Muscle of back (tissue), 11 donors: ENCODE data around the gene PAM16. TPM values are rescaled to one million over a fixed set of nuclear protein-coding genes. Genes with fewer than 3 reads are reported as not detected.

Experiments
- DNase-seq, 3 donors: peaks; one replicate each; pipeline versions ENCODE4 v3.0.0 to v3.0.0-alpha.2; 2013
- polyA plus RNA-seq, 10 donors: library from polyadenylated mRNA; unstranded; fragments of 120-200 nt; gene quantifications; one replicate each; pipeline ENCODE4 v1.2.1, GENCODE V29; 2013; ENCODE audit not compliant: insufficient read length in 10 of 10

Gene PAM16
- polyA plus RNA-seq, 10 donors: 20.4 to 31.1 (median 22.2) TPM

DNA sequence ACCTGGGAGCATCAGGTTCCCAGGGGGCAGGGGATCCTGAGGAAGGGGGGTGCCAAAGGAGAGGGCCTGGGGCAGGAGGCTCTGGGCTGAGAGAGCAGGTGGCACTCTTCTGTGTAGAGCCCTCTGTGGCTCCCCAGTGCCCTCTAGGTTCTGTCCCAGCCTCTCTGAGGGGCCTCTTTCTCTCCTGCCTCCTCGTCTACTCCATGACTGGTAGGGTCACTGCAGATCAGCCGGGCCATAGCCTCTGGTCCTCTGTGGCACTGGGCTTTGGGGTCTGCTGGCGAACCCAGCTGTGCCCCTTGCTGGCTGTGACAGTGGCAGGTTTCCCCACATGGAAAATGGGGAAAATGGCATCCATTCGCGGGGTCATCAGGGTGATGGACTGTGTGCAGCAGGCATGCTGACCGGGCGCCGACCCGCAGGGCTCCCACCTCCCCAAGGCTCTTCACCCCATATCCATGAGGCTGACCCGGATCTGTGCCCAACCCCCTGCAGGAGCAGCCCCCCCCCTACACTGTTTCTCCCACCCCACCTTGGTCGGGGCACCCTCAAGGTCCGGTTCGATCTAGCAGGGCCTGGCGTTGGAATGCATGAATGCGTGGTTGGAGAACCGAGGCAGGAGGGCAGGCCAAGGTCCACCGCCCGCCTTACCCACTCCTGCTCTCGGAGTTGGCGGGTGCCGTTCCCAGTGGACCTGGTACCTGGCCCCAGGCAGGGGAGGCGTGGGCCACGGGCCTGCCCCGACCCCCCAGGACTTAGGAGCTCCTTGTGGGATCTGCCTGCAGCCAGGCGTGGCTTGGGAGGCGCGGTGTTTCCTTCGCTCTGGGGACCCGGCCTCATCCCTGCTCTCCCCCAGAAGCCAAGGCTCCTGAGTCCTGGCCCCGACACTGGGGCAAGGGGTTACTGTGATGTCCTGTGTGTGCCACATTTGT lies 28.7 kb downstream of the PAM16 start:
- no peak for DNase-seq

DNA sequence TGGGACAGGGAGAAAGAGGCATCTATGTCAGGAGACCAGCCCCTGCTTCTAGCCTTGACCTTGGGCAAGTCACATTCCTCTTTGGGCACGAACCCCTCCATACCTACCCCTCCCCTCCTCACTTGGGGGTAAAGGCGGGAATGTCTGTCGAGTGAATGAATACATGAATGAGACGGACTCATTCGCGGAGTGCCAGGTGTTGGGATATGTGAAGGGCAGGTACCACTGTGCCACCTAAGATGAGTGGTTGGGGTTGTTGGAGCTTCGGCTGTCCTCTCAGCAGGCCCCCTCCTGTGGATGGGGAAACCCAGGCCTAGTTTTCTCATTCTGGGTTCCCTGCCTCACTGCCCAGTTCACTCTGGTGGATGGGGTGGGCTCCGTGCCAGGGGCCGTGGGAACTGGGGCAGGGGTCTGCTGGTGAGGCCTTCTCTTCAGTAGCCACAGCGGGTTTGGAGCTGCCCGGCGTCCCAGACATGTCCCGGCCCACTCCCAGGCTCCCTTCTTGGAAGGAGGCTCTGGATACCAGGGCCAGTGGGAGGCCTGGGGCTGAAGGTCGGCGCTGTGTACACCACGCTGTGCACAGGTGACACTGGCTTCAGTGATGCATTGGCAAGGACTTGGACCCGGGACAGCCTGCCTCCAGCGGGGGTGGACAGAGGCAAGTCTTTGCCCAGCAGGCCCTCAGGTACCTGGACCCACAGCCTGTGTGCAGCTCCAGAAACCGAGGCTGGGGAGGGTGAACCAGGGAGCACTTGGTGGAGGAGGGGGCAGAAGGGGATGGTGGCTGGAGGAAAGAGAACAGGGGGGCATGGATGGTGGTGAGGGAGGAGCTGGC lies 29.6 kb downstream of the PAM16 start:
- no peak for DNase-seq

DNA sequence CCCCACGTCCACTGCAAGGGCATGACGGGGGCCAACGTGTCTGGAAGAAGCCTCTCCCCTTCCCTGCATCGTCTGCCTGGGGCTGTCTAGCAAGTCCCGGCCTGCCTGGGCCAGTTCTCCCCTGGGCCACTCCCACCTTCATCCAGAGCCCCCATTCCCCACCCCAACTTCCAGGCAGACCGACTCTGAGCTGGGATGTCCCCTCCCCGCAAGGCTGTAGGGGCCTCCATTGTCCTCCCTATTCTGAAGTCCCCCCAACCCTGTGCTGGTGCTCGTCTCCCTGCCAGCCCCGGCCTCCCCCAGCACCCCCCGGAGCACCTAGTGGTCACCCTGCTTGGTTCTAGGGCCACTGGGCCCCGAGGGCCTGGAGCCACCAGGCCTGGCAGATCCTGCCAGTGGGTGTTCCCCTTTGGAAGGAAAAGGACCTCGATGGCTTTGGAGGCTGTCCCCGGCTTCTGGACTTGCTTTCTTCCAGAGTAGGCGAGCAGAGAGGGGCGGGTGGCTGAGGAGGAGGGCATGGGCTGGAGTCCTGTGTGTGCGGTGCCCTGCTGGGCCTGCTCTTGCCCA lies 30.5 kb downstream of the PAM16 start:
- DNase-seq: no peak

DNA sequence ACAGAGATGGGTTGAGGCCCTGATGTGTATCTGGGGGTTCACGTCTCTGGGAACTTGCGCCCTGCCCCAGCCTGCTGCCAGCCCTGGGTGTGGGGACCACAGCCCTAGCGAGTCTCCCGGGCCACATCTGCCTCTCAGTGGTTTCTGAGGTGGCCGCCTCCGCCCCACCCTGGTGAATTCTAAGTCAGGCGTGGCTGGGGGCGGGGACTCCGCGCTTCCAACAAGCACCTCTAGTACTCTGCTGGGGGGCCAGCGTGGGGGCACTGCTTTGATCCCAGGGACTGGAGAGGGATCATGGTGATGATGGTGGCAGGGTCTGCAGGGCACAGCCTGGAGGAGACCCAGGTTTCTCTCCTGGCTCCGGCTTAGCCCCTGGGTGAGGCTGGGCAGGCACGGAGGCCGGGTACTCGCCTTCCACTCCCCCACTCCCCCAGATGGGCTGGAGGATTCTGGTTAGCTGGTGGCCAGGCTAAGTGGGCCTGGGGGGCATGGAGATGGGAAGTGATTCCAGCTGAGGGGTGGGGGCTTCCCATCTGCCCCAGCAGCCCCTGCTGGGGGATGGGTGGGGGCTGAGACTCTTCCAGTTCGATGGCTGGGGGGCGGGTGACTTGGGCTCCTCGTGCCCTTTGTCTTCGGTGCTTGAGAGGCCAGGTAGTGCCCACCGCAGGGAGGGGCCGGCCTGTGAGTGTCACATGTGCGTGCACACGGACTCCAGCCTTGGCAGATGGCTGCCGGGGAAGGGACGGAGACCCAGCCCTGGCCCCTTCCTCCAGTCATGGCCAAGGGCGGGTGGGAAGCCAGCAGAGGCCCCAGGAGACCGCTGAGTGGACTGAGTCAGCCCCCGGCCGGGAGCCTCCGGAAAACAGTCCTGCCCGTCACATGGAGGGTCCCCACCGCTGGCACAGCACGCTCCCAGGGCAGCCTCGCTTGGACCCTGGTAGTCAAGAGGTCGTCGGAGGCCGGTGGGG lies 31.4 kb downstream of the PAM16 start:
- peak in 1 of 3 donors; percentile 66 for DNase-seq

DNA sequence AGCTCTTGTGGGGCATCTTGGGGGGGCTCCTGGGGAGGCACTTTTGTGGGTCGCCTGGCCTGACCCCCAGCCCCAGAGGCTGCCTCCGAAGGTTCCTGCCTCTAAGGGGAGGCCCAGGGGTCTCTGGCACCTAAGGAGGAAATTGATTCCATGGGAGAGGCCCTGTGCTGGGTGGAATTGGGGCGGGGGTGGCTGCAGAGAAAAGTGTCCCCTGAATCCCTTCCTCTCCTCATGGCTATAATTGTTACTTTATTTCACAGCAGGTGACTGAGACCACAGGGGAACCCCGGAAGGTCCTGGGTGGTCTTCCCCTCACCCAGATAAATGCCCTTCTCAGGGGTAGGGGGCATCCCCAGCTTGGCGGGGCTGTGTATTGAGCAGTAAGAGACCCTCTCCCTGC lies 32.2 kb downstream of the PAM16 start:
- DNase-seq: no peak

DNA sequence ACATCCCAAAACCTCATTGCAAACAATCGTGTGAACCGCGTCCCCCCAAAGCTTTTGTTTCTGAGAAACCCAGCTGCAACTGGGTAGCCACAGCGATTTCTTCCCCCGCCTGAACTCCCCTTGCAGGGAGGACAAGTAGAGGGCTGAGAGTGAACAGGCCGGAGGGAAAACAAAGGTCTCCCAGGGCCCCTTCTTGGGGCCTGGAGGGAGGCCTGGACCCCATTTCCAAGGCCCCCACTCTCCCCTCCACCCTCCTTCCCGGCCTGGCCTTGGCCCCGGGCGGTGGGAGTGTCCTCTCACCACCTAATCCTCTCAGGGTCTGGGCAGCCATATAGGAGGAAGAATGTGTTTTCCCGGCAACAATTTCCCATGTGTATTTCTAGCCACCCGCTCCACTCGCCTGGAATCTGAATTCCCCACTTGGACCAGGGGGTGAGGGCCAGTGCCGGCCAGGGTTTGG lies 32.6 kb downstream of the PAM16 start:
- no peak for DNase-seq

DNA sequence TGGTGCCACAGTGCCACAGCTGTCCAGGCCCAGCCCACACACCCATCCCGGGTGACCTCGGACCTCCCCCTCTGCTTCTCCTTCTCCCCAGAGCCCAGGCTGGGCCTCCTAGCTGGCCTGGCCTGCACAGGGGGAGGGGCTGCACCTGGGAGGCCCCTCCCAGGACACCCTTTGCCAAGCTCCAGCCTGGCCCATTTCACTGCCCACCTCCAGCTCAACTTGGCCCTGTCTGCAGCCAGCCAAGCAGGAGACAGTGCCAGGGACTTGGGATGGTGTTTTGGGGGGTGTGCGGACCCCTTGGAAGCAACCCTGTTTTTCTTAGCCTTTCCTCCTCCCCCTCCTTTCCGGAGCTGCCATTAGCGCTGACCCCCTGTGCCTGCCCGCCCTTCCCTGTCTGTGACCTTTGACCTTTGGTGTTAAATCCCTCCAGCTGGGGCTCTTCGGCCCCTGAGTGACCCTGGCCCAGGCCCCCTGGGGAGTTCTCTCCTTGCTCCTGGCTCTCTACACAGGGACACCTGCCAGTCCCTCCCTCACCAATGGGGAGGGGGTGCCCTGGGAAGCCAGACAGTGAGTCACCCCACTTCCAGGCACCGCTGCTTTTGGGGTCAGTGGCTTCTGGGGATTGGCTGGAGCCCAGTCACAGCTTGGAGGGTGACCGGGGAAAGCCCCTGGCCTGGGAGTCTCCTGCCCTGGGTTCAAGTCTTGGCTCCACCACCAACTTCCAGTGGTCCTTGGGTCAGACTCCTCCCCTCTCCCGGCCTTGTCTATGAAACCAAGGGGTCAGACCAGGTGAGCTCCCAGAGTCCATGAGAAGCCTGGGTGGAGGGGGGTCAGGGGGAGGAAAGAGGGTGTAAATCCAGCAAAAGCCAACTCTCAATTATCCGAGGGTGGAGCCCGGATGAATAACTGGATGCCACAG lies 33.3 kb downstream of the PAM16 start:
- DNase-seq: no peak

DNA sequence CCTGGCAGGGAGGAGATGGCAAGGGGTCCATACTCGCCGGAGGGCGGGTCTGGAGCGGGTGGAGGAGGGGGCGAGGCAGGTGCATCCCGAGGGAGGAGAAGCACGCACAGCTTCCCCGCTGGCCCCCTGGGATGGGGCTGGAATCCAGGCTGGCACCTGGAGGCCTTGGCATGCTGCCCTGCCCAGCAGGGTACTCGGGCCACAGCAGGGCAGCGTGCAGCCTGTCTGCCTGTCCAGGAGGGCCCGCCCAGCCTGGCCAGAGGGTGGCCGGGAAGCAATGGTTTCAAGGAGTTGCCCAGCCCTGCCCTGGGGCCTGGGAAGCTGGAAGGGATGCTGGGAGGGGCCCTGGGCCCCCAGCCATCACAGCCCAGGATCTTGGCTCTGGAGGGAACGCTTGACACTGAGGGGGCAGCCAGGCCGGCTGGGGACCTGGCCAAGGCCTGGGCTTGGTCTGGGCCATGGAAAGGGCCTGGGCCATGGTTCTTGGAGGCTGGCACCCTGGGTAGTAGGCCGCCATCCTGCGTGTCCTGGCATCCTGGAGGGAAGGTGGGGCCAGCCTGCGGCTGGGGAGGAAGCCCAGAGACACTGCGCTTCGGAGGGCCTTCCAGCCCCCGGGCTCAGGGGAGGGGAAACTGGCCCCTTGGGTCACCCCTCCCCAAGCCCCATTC lies 34.1 kb downstream of the PAM16 start:
- DNase-seq: peak in 1 of 3 donors; percentile 72

DNA sequence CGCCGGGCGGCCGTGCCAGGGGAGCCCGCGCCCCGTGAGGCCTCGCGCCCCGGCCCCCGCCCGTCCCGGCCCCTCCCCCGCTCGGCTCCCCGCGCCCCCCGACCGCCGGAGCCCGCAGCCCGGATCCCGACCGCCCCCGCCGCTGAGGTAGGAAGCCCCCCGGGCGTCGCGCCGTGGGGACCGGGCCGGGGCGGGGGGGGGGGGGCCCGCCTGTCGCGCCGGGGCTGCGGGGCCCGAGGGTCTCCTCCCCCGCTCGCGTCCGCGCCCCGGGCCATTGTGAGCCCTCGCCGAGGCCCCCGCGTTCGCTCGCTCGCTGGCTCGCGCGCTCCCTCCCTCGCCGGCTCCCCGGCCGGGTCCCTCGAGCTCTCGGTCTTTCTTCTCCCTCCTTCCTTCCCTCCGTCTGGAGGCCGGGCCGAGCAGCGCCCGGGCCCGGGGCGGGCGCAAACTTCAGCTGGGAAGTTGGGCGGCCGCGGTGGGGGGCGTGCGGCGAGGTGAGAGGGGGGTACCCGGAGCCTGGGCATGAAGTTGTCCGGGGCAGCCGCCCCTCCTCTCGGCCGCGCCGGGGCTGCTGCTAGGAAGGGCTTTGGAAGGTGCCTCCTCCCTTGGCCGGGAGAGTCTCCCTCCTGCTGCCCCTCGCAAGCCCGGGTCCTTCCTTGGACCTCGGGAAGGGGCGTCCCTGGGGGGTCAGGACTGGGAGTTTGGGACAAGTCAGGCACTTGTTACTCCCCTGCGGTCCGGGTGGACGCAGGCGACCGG lies 34.8 kb downstream of the PAM16 start:
- peak in 1 of 3 donors; percentile 68 for DNase-seq

DNA sequence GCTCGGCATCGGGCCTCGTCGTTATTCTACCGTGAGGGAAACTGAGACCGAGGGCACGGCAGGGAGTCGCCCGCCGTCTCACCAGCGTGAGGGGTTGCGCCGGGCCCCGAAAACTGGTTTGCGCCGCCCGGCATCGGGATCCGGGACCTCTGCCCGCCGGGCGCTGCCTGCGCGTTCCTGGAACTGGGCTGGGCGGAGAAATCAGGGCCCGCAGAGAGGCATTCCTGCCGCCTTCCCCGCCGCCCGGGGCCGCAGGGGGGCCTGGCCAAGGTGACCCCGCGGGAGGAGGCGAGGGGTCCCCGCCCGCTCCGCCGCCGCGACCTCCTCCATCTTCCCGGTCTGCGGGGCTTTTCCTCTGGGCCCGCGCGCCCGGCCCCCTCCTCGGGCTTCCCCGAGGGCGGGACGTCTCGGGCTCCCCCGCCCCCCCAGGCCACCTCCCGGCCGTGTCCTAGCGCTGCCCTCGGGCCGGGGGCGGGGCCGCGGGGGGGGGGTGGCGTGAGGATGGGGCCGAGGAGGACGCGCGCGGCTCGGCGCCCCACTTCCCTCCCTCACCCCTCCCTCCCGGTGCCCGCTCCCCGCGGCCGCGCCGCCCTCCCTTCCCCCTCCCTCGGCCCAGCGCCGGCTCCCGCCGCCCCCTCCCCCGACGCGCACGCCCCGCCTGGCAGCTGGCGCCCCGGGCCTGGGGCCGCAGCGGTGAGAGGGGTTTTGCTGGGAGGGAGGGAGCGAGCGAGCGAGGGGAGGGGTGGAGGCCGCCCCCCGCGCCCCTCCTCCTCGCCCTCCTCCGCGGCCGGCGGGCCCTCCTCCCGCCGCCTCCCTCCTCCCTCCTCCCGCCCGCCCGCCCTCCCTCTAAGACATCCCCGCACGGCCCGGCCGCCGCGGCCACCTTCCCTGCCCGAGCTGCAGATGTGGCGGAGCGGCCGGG lies 35.7 kb downstream of the PAM16 start, which contains the start of gene GLIS2:
TSS of gene GLIS2 (plus strand) at position 882 of the 922 bp plus-strand sequence. CDS start 16,214 bp downstream, outside the sequence.
- peak; percentile 82 to 93 (median 87) for DNase-seq

DNA sequence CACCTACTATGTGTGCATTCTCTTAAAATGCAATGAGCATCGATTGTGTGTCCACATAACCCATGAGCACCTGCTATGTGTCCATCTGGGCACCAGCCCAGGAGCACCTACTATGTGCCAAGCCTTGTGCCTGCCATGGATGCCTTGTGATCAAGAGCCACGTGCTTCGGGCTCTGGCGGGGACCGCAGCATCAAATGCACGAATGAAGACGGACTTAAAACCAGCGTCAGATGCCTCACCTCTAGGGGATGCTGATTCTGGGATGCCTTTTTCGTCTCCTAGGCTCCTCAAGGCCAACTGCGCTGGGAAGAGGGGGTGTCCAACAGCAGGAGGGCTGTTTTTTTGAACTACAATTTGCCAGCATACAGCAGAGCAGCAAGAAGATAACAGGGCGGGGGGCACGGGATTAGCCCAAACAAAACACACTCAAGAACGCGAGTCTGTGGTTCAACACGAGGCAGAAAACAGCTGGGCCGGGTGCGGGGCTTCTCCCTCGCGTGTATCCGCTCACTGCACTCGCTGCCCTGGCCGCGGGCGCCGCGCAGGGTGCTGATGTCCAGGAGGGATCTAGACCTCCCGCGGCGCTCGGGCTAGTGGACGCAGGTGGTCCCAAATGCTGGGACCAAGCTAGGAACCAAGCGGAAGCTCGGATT lies 36.5 kb downstream of the PAM16 start:
- peak in 1 of 3 donors; percentile 86 for DNase-seq

DNA sequence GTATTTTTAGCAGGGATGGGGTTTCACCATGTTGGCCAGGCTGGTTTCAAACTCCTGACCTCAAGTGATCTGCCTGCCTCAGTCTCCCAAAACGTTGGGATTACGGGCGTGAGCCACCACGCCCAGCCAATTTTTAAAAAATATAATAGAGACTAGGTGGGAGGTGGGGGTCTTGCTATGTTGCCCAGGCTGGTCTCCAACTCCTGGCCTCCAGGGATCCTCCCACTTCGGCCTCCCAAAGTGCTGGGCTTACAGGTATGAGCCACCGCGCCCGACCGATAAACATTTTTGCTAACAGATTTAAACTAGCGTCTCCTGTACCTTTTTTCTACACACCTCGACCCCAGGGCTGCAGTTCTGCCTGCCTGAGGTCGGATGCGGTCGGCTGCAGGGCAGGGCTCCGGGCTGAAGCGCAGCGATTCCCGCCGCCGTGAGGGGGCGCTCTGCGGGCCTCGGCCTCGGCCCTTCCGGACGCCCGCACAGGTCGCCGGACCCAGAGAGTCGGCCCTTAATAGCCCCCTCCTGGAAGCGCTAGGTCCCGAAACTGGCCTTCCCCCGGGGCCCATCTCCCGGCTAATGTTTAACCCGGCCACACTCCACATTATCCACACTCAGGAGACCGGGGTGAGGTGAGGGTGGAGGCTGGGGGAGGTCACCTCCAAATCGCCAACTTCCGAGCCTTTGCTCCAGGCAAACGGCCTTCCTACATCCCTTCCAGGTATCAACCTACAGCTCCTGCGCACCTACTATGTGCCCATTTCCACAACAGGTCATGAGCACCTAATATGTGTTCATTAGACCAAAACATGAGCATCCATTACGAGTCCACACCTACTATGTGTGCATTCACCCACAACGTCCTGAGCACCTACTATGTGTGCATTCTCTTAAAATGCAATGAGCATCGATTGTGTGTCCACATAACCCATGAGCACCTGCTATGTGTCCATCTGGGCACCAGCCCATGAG lies 37.3 kb downstream of the PAM16 start:
- DNase-seq: peak in 1 of 3 donors; percentile 64

DNA sequence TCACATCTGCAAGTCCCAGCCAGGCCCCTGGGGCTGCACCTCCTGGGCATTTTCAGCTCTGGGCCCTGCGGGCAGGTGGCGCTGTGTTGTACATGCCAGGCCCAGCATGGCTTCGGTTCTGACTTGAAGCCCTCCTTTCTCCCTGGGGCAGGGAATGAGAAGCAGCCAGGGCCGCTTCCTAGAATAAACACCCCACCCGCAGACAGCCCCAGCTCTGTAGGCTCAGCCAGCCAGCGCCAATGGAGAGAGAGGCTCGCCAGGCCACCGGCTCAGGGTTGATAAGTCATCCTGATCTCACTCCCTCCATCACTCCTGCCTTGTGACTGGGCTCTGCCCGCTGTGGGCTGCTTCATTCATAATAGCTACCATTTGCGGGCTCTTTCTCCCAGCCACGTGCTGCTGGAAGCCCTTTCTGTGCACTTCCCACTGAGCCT lies 41.3 kb downstream of the PAM16 start:
- no peak for DNase-seq

DNA sequence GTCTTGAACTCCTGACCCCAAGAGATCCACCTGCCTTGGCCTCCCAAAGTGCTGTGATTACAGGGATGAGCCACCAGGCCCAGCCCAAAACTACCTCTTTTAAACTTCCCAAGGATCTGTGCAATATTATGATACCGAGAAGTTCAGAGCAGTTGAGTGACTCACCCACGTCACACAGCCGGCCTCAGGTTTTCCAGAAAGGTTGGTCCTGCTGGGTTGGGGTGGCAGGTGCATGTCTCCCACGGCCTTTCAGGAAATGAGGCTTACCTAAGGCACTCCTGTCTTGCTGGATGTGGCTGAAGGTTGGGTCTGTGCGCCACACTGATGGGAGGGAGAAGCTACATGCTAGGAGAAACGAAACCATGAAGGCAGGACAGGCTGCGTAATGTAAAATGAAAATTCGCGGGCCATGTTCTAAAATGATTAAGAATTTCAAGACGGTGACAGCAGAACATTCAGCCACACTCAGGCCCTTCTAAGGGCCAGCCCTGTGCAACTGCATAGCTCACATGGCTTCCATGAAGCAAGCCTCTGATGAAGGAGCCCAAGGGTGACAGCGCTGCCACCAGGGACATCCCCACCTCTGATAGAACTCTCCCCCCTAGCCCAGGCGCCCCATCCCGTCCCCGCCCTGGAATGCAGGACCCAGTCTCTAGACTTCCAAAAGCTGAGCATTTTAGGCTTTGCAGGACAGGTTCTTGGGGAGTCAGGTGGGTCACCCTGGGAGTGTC lies 41.9 kb downstream of the PAM16 start:
- no peak for DNase-seq
